ENCODE data around the gene AGAP2.

- TF ChIP-seq POLR2AphosphoS5 (IDR thresholded peaks at IDR 0.05; ENCODE audit: borderline replicate concordance, low read depth, low read length) (no peak), EZH2 (IDR thresholded peaks at IDR 0.05) (no peak)
These were observed 29.3 kb upstream of the AGAP2 start for GRCh38 chr12:57767876-57768275.
